Effector memory CD4-positive, alpha-beta T cell (primary cell): ENCODE results near the gene MYH9.

Experiments used
- DNase-seq, 3 donors: peaks; one replicate each; pipeline ENCODE4 v3.0.0-alpha.2; 2020
- H3K27ac ChIP-seq: 2 replicates; pipeline ENCODE4 v1.7.0; 2013; ENCODE audit warnings: mild to moderate bottlenecking, low read length, moderate library complexity; ENCODE audit not compliant: insufficient read depth, poor library complexity, severe bottlenecking
- H3K27me3 ChIP-seq: replicated peaks from 2 replicates; pipeline ENCODE4 v1.7.0; 2013; ENCODE audit warnings: mild to moderate bottlenecking, low read length; ENCODE audit not compliant: insufficient read depth, control insufficient read depth, poor library complexity, severe bottlenecking
- H3K36me3 ChIP-seq: 2 replicates; pipeline ENCODE4 v1.7.0; 2013; ENCODE audit warnings: mild to moderate bottlenecking, low read length, moderate library complexity; ENCODE audit not compliant: control insufficient read depth, insufficient read depth
- H3K4me1 ChIP-seq: 2 replicates; pipeline ENCODE4 v1.7.0; 2013; ENCODE audit warnings: low read length, mild to moderate bottlenecking; ENCODE audit not compliant: control insufficient read depth, insufficient read depth, poor library complexity, severe bottlenecking
- H3K4me3 ChIP-seq: 2 replicates; pipeline ENCODE4 v1.7.0; 2013; ENCODE audit warnings: low read length, low read depth, mild to moderate bottlenecking; ENCODE audit not compliant: insufficient read depth, poor library complexity, severe bottlenecking
- H3K9me3 ChIP-seq: 2 replicates; pipeline ENCODE4 v1.7.0; 2013; ENCODE audit warnings: mild to moderate bottlenecking, low read length, moderate library complexity; ENCODE audit not compliant: control insufficient read depth

The MYH9 gene

DNA sequence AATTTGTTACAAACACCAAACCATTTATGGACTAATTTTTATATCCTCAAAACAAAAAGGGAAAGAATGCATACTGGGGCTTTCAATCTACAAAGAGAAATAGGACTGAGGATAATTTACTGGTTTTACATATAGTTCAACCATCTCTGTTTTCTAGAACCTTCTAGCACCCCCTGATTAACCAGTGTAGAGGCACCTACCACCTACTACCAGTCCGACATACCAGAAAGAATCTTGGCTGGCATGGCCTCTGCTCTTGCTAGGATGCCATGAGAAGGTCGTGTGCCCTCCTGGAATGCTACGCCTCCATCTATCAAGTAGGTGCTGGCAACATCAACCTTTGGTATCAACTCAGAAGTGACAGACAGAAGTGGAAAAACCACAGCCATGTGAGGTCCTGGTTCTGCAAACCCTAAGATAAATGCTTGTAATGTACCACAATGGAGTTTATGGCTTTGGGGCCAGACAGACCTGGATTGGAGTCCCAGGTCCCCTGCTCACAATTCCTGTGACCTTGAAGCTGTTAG, 28.2 kb downstream of the MYH9 start:
- Histone ChIP-seq H3K27ac (peak overlapping the region; percentile 76), H3K4me1 (peaks cover 98% of the 10 kb centered on the region), H3K27me3 (no peaks in the 10 kb centered on the region), H3K9me3 (no peaks in the 10 kb centered on the region), H3K36me3 (peaks cover 10% of the 10 kb centered on the region), H3K4me3 (no peak overlapping the region)
- DNase-seq, result no peak

DNA sequence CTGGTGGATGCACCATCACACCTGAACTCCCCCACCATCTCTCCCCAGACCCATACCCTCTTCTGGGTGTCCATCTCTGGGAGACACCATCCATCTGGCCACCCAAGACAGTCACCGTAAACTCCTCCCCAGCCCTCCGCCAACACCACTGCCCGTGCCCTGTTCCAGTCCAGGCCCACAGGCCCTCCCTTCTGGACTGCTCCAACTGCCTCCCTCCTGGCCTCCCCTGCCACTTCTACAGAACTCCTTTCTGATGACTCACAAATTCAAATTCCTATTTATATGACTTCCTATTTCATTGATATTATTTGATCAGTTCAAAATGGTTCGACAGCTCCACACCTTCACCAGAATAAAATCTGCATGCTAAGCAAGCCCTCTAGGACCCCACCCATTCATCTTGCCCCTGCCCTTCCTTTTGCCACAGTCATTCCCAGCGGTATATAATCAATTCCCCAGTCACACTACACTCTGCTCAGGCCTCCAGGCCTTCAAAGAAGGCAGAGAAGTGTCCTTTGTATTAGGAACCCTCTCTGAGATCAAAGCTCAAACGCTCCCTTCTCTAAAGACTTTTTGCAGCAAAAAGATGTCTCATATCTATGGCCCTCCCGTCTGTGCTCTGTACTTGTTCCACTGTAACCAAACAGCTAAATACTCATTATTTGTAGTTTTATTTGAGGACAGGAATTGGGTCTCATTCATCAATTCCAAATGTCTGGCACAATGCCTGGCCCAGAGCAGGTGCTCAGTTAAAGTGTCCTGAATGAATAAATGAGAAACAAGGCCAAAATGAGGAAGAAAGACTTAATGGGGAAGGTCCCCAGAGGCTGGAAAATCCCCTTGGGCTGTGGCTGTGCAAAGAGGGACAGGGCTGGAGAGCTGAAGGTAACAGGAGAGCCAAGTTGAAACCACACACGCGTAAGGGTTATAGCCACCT, 29.0 kb downstream of the MYH9 start:
- Histone ChIP-seq H3K36me3 (peaks cover 10% of the 10 kb centered on the region), H3K27me3 (no peaks in the 10 kb centered on the region), H3K4me3 (no peak overlapping the region), H3K4me1 (peaks cover 97% of the 10 kb centered on the region), H3K27ac (peak overlapping the region; percentile 76), H3K9me3 (no peaks in the 10 kb centered on the region)
- no peak for DNase-seq

DNA sequence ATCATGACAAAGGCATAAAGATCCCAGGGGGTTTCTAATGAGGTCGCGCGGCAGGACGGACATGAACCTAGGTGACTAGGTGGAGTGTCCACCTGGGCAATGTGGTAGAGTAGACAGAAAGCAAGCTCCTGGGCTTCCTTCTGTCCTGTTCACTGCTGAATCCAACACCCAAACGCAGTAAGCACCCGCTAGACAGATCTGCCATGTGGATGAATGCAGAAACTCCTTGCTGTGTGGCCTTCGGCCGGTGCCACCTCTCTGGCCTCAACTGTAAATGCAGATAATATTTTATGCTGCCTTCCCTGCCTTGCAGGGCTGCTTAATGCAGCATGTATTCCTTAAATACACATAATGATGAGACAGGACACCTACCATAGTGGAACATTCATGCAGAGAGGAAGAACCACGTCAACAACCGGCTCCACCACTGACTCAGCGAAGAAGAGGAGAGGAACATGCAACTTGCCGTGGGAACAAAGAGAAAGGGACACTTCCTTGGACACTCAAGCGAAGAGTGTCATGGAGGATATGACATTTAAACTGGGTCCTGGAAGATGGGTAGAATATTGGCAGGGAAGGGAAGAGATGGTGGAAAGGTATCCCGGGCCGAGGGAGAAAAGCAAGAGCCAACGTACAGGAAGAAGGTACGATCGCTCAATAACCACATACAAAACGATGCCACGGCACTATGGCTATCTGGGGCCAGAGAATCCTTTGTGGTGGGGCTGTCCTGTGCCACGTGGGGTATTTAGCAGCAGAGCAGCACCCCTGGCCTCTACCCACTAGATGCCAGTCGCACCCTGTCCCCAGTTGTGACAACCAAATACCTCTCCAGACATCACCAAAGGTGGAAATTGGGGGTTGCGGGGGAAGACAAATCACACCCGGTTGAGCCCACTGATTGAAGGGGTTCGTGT, 30.8 kb downstream of the MYH9 start:
- peaks cover 3% of the 10 kb centered on the region for H3K36me3 ChIP-seq
- H3K27me3 ChIP-seq, result no peaks in the 10 kb centered on the region
- peak overlapping the region; percentile 76 for H3K27ac ChIP-seq
- H3K4me1 ChIP-seq, result peaks cover 95% of the 10 kb centered on the region
- peak overlapping the region; percentile 31 for H3K4me3 ChIP-seq
- H3K9me3 ChIP-seq, result no peaks in the 10 kb centered on the region
- no peak for DNase-seq

DNA sequence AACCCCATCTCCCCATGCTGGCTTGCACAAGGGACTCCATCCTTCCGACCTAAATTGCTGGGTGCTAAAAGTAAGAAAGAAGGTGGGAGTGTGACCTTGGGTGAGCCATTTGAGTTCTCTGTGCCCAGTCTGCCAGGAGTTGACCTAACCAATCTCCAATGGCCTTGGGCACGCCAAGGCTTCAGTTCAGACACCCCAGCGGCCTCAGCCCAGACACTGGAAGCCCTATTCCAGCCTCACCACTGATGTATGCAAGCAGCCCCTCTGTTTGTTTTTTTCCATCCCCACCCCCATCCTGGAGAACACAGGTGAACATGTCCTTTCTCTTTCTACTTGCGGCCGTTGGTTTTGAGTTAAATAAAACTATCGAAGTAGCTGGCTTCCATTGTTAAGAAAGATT, 31.9 kb downstream of the MYH9 start:
- no peak for DNase-seq
- Histone ChIP-seq H3K27ac (peak overlapping the region; percentile 76), H3K4me1 (peaks cover 95% of the 10 kb centered on the region), H3K36me3 (peaks cover 3% of the 10 kb centered on the region), H3K4me3 (no peak overlapping the region), H3K27me3 (no peaks in the 10 kb centered on the region), H3K9me3 (no peaks in the 10 kb centered on the region)

DNA sequence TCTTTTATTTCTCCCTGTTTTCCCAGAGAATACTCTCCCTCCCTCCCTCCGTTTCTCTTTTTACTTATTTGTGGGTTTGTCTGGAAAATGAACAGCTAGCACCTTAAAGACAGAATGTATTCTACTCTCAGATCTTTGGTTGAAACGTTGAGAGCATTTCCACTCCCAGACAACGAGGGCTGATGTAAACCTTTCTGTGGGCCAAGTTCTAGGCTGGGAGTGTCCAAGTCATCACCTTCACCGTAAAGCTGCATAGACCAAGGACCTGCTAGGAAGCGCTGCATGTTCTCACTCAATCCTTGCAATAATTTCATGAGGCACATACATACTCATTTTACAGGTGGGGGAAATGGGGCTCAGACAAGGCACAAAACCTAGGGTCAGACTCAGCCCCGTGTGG, 32.4 kb downstream of the MYH9 start:
- DNase-seq, result no peak
- H3K9me3 ChIP-seq, result no peaks in the 10 kb centered on the region
- no peak overlapping the region for H3K4me3 ChIP-seq
- no peaks in the 10 kb centered on the region for H3K27me3 ChIP-seq
- peak overlapping the region; percentile 76 for H3K27ac ChIP-seq
- H3K36me3 ChIP-seq, result peaks cover 3% of the 10 kb centered on the region
- peaks cover 95% of the 10 kb centered on the region for H3K4me1 ChIP-seq

DNA sequence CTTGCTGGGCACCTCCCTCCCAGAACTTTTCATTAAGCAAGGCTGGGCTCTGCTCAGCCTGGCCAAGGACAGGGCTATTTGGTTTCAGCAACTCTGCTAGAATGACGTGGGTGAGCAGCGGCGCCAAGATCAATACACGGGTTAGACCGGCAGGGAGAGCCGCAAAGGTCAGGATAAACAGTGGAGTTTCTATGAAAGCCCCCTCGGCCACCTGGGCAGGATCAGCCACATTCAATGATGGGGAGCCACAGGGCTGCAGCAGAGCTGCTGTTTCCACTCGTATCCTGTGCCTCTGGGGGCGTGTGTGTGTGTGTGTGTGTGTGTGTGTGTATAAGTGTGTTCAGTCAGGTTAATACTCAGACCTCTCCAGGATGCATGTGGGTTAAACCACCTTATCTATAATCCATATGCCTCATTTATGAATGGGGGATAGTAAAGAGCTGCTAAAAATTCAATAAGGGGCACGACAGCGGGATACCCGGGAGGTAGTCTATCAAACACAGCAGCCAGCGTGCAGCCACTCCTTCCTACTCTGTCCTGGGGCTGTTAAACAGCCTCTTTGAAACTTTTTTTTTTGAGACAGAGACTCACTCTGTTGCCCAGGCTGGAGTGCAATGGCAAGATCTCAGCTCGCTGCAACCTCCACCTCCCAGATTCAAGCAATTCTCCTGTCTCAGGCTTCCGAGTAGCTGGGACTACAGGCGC, 34.8 kb downstream of the MYH9 start:
- Histone ChIP-seq H3K4me3 (no peak overlapping the region), H3K9me3 (no peaks in the 10 kb centered on the region), H3K27ac (peak overlapping the region; percentile 34), H3K27me3 (no peaks in the 10 kb centered on the region), H3K4me1 (peaks cover 77% of the 10 kb centered on the region), H3K36me3 (peaks cover 11% of the 10 kb centered on the region)
- DNase-seq, result no peak

DNA sequence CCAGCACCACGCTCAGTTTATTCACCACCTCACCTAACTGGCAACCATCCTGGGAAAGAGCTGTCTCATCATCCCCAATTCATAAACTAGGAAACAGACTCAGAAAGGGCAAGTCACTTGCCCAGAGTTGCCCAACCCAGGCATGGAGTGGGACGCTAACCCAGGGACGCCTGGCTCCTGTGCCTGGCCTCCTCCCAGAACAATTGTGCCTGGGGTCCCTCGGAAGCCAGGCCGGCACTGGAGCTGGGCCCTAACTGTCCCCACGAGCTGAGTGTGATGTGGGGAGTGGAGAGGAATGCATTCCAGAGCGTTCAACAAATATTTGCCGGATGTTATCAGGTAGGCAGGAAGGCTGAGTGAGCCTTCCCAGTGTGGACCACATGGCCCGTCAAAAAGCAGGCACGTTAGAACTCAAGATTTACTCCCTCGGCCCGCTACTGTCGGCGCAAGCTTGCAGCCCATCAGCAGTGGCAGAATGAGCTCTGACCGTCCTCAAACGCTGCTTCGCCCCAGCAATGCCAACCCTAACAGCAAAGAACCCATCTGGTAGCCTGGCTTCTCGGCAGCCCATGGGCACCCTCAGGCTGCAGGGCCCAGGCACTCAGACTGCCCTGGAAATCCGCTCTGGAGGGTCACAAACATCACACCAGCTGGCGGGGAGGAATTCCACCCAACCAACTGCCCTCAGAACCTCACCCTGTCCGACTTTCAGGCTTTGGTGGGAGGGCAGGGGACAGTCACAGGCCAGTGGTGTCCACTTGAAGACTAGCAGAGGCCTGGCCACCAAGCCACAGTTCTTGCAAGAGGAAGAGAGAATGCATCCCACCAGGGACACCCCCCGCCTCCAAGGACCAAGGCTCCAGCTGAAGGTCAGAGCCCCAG, 35.6 kb downstream of the MYH9 start:
- Histone ChIP-seq H3K27me3 (no peaks in the 10 kb centered on the region), H3K36me3 (peaks cover 17% of the 10 kb centered on the region), H3K4me3 (no peak overlapping the region), H3K4me1 (peaks cover 69% of the 10 kb centered on the region), H3K27ac (peak overlapping the region; percentile 53), H3K9me3 (no peaks in the 10 kb centered on the region)
- DNase-seq, result no peak

DNA sequence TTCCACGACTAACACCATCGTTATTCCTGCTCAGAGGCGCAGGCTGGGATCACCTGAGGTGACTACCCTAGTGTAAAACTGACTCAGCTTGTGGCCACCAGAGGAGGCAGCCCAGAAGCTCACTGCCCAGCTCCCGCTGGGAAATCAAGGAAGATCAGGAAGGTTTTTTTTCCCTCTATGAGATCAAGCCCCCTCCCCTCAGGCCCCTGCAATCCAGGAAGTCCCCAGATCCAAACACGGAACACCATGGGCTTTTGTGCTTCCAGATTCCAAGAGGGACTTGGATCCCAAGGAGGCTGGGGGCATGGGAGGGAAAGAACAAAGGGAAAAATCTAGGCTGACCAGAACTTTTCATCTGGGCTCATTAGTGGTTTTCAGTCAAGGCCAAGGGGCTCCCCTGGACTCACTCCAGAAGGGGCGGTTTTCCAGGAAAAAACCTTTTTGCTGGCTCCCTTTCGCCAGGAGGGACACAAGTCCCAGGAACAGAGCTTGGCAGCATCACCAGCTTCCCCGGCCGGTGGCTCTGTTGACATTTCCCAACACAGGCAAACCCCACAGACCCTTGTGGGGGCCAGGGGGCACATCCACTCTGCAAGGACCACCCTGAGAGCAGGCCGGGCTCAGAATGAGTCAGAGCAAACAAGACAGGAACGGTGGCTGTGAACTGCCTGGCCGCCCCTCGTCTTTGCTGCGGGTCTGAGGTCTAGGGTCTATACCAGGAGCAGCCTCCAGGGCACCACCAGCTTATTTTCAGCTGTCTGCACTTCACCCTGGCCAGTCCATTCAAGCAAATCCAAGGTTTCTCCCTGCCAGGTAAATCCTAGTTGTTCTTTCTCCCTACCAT, 36.8 kb downstream of the MYH9 start:
- peaks cover 61% of the 10 kb centered on the region for H3K4me1 ChIP-seq
- H3K9me3 ChIP-seq, result no peaks in the 10 kb centered on the region
- no peaks in the 10 kb centered on the region for H3K27me3 ChIP-seq
- H3K27ac ChIP-seq, result peak overlapping the region; percentile 53
- H3K36me3 ChIP-seq, result peaks cover 26% of the 10 kb centered on the region
- no peak for DNase-seq
- no peak overlapping the region for H3K4me3 ChIP-seq
